ENCODE measurements around the gene DHRS4. TPM values are rescaled to one million over a fixed set of nuclear protein-coding genes. Genes with fewer than 3 reads are reported as not detected.
A peak's percentile ranks its signal among the peaks of the same experiment; 100 is the strongest.
"Not testable (repeated sequence)": the region's sequence is repeated elsewhere in the genome, so short reads cannot be mapped to it uniquely, and the experiment has no call there.

The DHRS4 gene
- total RNA-seq, 1 donor from 2014 or later, result 21.4 TPM

- no peaks in the 10 kb centered on the region for H3K27me3 ChIP-seq (ENCODE audit: control insufficient read depth in 3 of 3, insufficient read depth in 3 of 3, low read length in 3 of 3)
- H3K9ac ChIP-seq (ENCODE audit: low read depth in 1 of 3, low read length in 3 of 3), result no peak overlapping the region
- no peaks in the 10 kb centered on the region for H3K4me1 ChIP-seq (ENCODE audit: control insufficient read depth in 3 of 3, insufficient read depth in 3 of 3, low read length in 3 of 3)
- H3K4me3 ChIP-seq (ENCODE audit: low read length in 3 of 3), result no peak overlapping the region
- no peak overlapping the region for H3K27ac ChIP-seq (ENCODE audit: low read depth, low read length)
- no peaks in the 10 kb centered on the region for H3K9me3 ChIP-seq (ENCODE audit: control insufficient read depth in 3 of 3, low read length in 3 of 3)
- peaks cover 3 to 26% (median 20%) of the 10 kb centered on the region in 3 donors for H3K36me3 ChIP-seq (ENCODE audit: control insufficient read depth in 3 of 3, insufficient read depth in 3 of 3, low read length in 3 of 3)
Observed at GRCh38 chr14:23939607-23940326, 13.8 kb upstream of the DHRS4 start.

GRCh38 chr14:23941230-23941629, 12.3 kb upstream of the DHRS4 start:
- H3K27me3 ChIP-seq (ENCODE audit: control insufficient read depth in 3 of 3, insufficient read depth in 3 of 3, low read length in 3 of 3), result no peaks in the 10 kb centered on the region
- H3K9ac ChIP-seq (ENCODE audit: low read depth in 1 of 3, low read length in 3 of 3), result no peak overlapping the region
- no peaks in the 10 kb centered on the region for H3K9me3 ChIP-seq (ENCODE audit: control insufficient read depth in 3 of 3, low read length in 3 of 3)
- no peak overlapping the region for H3K4me3 ChIP-seq (ENCODE audit: low read length in 3 of 3)
- H3K27ac ChIP-seq (ENCODE audit: low read depth, low read length), result no peak overlapping the region
- H3K36me3 ChIP-seq (ENCODE audit: control insufficient read depth in 3 of 3, insufficient read depth in 3 of 3, low read length in 3 of 3), result peaks cover 3 to 26% (median 20%) of the 10 kb centered on the region in 3 donors
- no peaks in the 10 kb centered on the region for H3K4me1 ChIP-seq (ENCODE audit: control insufficient read depth in 3 of 3, insufficient read depth in 3 of 3, low read length in 3 of 3)

GRCh38 chr14:23941669-23942068, 11.9 kb upstream of the DHRS4 start:
- Histone ChIP-seq H3K4me1 (ENCODE audit: control insufficient read depth in 3 of 3, insufficient read depth in 3 of 3, low read length in 3 of 3) (no peaks in the 10 kb centered on the region), H3K27ac (ENCODE audit: low read depth, low read length) (no peak overlapping the region), H3K36me3 (ENCODE audit: control insufficient read depth in 3 of 3, insufficient read depth in 3 of 3, low read length in 3 of 3) (peaks cover 3 to 26% (median 20%) of the 10 kb centered on the region in 3 donors), H3K4me3 (ENCODE audit: low read length in 3 of 3) (no peak overlapping the region), H3K9me3 (ENCODE audit: control insufficient read depth in 3 of 3, low read length in 3 of 3) (no peaks in the 10 kb centered on the region), H3K9ac (ENCODE audit: low read depth in 1 of 3, low read length in 3 of 3) (no peak overlapping the region), H3K27me3 (ENCODE audit: control insufficient read depth in 3 of 3, insufficient read depth in 3 of 3, low read length in 3 of 3) (no peaks in the 10 kb centered on the region)

- Histone ChIP-seq H3K4me3 (ENCODE audit: low read length in 3 of 3) (no peak overlapping the region), H3K4me1 (ENCODE audit: control insufficient read depth in 3 of 3, insufficient read depth in 3 of 3, low read length in 3 of 3) (no peaks in the 10 kb centered on the region), H3K36me3 (ENCODE audit: control insufficient read depth in 3 of 3, insufficient read depth in 3 of 3, low read length in 3 of 3) (peaks cover 3 to 26% (median 20%) of the 10 kb centered on the region in 3 donors), H3K27ac (ENCODE audit: low read depth, low read length) (no peak overlapping the region), H3K9me3 (ENCODE audit: control insufficient read depth in 3 of 3, low read length in 3 of 3) (no peaks in the 10 kb centered on the region), H3K9ac (ENCODE audit: low read depth in 1 of 3, low read length in 3 of 3) (no peak overlapping the region), H3K27me3 (ENCODE audit: control insufficient read depth in 3 of 3, insufficient read depth in 3 of 3, low read length in 3 of 3) (no peaks in the 10 kb centered on the region)
Observed at GRCh38 chr14:23942587-23942986, 11.0 kb upstream of the DHRS4 start.

GRCh38 chr14:23949069-23949468, 4.5 kb upstream of the DHRS4 start:
- H3K4me3 ChIP-seq (ENCODE audit: low read length in 3 of 3); H3K9me3 ChIP-seq (ENCODE audit: control insufficient read depth in 3 of 3, low read length in 3 of 3); H3K36me3 ChIP-seq (ENCODE audit: control insufficient read depth in 3 of 3, insufficient read depth in 3 of 3, low read length in 3 of 3): not testable (repeated sequence)

GRCh38 chr14:23950411-23951135, 3.0 kb upstream of the DHRS4 start:
- no peak overlapping the region for H3K4me3 ChIP-seq (ENCODE audit: low read length in 3 of 3)
- no peaks in the 10 kb centered on the region for H3K27me3 ChIP-seq (ENCODE audit: control insufficient read depth in 3 of 3, insufficient read depth in 3 of 3, low read length in 3 of 3)
- H3K9ac ChIP-seq (ENCODE audit: low read depth in 1 of 3, low read length in 3 of 3), result no peak overlapping the region
- H3K27ac ChIP-seq (ENCODE audit: low read depth, low read length), result no peak overlapping the region
- H3K4me1 ChIP-seq (ENCODE audit: control insufficient read depth in 3 of 3, insufficient read depth in 3 of 3, low read length in 3 of 3), result peaks cover 21 to 24% (median 22%) of the 10 kb centered on the region in 3 donors
- no peaks in the 10 kb centered on the region for H3K9me3 ChIP-seq (ENCODE audit: control insufficient read depth in 3 of 3, low read length in 3 of 3)
- peaks cover 0 to under 1% (median under 1%) of the 10 kb centered on the region in 3 donors for H3K36me3 ChIP-seq (ENCODE audit: control insufficient read depth in 3 of 3, insufficient read depth in 3 of 3, low read length in 3 of 3)

More at GRCh38 chr14:23949069-23949468, 4.5 kb upstream of the DHRS4 start:
- H3K9ac ChIP-seq (ENCODE audit: low read depth in 1 of 3, low read length in 3 of 3); H3K27me3 ChIP-seq (ENCODE audit: control insufficient read depth in 3 of 3, insufficient read depth in 3 of 3, low read length in 3 of 3); H3K27ac ChIP-seq (ENCODE audit: low read depth, low read length): not testable (repeated sequence)
- H3K4me1 ChIP-seq (ENCODE audit: control insufficient read depth in 3 of 3, insufficient read depth in 3 of 3, low read length in 3 of 3), result peaks cover 12 to 19% (median 13%) of the 10 kb centered on the region in 3 donors

- not testable (repeated sequence) for H3K27me3 ChIP-seq (ENCODE audit: control insufficient read depth in 3 of 3, insufficient read depth in 3 of 3, low read length in 3 of 3); H3K36me3 ChIP-seq (ENCODE audit: control insufficient read depth in 3 of 3, insufficient read depth in 3 of 3, low read length in 3 of 3); H3K9me3 ChIP-seq (ENCODE audit: control insufficient read depth in 3 of 3, low read length in 3 of 3); H3K4me3 ChIP-seq (ENCODE audit: low read length in 3 of 3); H3K9ac ChIP-seq (ENCODE audit: low read depth in 1 of 3, low read length in 3 of 3); H3K27ac ChIP-seq (ENCODE audit: low read depth, low read length)
- peaks cover 21 to 24% (median 22%) of the 10 kb centered on the region in 3 donors for H3K4me1 ChIP-seq (ENCODE audit: control insufficient read depth in 3 of 3, insufficient read depth in 3 of 3, low read length in 3 of 3)
Observed at GRCh38 chr14:23951136-23951466, 2.5 kb upstream of the DHRS4 start.

GRCh38 chr14:23951590-23952201, 1.9 kb upstream of the DHRS4 start:
- H3K27me3 ChIP-seq (ENCODE audit: control insufficient read depth in 3 of 3, insufficient read depth in 3 of 3, low read length in 3 of 3), result no peaks in the 10 kb centered on the region
- H3K9me3 ChIP-seq (ENCODE audit: control insufficient read depth in 3 of 3, low read length in 3 of 3), result no peaks in the 10 kb centered on the region
- peaks cover 0 to 6% (median 3%) of the 10 kb centered on the region in 3 donors for H3K36me3 ChIP-seq (ENCODE audit: control insufficient read depth in 3 of 3, insufficient read depth in 3 of 3, low read length in 3 of 3)
- H3K27ac ChIP-seq (ENCODE audit: low read depth, low read length), result no peak overlapping the region
- H3K4me3 ChIP-seq (ENCODE audit: low read length in 3 of 3), result peak overlapping the region in 1 of 3 donors; percentile 6
- H3K9ac ChIP-seq (ENCODE audit: low read depth in 1 of 3, low read length in 3 of 3), result peak overlapping the region in 2 of 3 donors; percentile 2 to 25
- H3K4me1 ChIP-seq (ENCODE audit: control insufficient read depth in 3 of 3, insufficient read depth in 3 of 3, low read length in 3 of 3), result peaks cover 21 to 24% (median 22%) of the 10 kb centered on the region in 3 donors

- Histone ChIP-seq H3K4me1 (ENCODE audit: control insufficient read depth in 3 of 3, insufficient read depth in 3 of 3, low read length in 3 of 3) (peaks cover 21 to 24% (median 22%) of the 10 kb centered on the region in 3 donors), H3K27ac (ENCODE audit: low read depth, low read length) (peak overlapping the region; percentile 77), H3K9ac (ENCODE audit: low read depth in 1 of 3, low read length in 3 of 3) (peak overlapping the region; percentile 96 to 97 (median 96)), H3K4me3 (ENCODE audit: low read length in 3 of 3) (peak overlapping the region; percentile 89 to 97 (median 95))
- H3K9me3 ChIP-seq (ENCODE audit: control insufficient read depth in 3 of 3, low read length in 3 of 3); H3K27me3 ChIP-seq (ENCODE audit: control insufficient read depth in 3 of 3, insufficient read depth in 3 of 3, low read length in 3 of 3); H3K36me3 ChIP-seq (ENCODE audit: control insufficient read depth in 3 of 3, insufficient read depth in 3 of 3, low read length in 3 of 3): not testable (repeated sequence)
Observed at GRCh38 chr14:23953116-23953463, 480 bp upstream of the DHRS4 start.

GRCh38 chr14:23954279-23954614, 677 bp downstream of the DHRS4 start:
- H3K27me3 ChIP-seq (ENCODE audit: control insufficient read depth in 3 of 3, insufficient read depth in 3 of 3, low read length in 3 of 3); H3K9me3 ChIP-seq (ENCODE audit: control insufficient read depth in 3 of 3, low read length in 3 of 3); H3K36me3 ChIP-seq (ENCODE audit: control insufficient read depth in 3 of 3, insufficient read depth in 3 of 3, low read length in 3 of 3): not testable (repeated sequence)
- Histone ChIP-seq H3K27ac (ENCODE audit: low read depth, low read length) (peak overlapping the region; percentile 77), H3K4me3 (ENCODE audit: low read length in 3 of 3) (peak overlapping the region; percentile 89 to 97 (median 95)), H3K9ac (ENCODE audit: low read depth in 1 of 3, low read length in 3 of 3) (peak overlapping the region; percentile 96 to 97 (median 96)), H3K4me1 (ENCODE audit: control insufficient read depth in 3 of 3, insufficient read depth in 3 of 3, low read length in 3 of 3) (peaks cover 21 to 24% (median 22%) of the 10 kb centered on the region in 3 donors)

All from skeletal muscle tissue (tissue), 4 donors.